Activated CD8-positive, alpha-beta memory T cell treated with anti-CD3 and anti-CD28 coated beads for 36 hours (primary cell): ENCODE measurements around the gene ST3GAL5. TPM values are rescaled to one million over a fixed set of nuclear protein-coding genes. Genes with fewer than 3 reads are reported as not detected.
"Not testable (repeated sequence)": the region's sequence is repeated elsewhere in the genome, so short reads cannot be mapped to it uniquely, and the experiment has no call there.

Experiments
- CTCF ChIA-PET: fragments of 350-600 bp; sonication (Branson Sonifier 250); formaldehyde crosslinking; loops from one replicate; lab custom pipeline; 2021; ENCODE audit warnings: antibody characterized with exemption; lab: Charles Lee
- POLR2A ChIA-PET: fragments of 350-600 bp; sonication (Branson Sonifier 250); formaldehyde crosslinking; loops from one replicate; lab custom pipeline; 2021; ENCODE audit warnings: antibody characterized with exemption; lab: Charles Lee
- total RNA-seq, 2 experiments: library from RNA; stranded (reverse); gene quantifications; one replicate each; pipeline ENCODE4 v1.2.3, GENCODE V29; 2021

Gene ST3GAL5
- total RNA-seq, result 10 to 100 TPM; 11.5 to 11.6 TPM

DNA sequence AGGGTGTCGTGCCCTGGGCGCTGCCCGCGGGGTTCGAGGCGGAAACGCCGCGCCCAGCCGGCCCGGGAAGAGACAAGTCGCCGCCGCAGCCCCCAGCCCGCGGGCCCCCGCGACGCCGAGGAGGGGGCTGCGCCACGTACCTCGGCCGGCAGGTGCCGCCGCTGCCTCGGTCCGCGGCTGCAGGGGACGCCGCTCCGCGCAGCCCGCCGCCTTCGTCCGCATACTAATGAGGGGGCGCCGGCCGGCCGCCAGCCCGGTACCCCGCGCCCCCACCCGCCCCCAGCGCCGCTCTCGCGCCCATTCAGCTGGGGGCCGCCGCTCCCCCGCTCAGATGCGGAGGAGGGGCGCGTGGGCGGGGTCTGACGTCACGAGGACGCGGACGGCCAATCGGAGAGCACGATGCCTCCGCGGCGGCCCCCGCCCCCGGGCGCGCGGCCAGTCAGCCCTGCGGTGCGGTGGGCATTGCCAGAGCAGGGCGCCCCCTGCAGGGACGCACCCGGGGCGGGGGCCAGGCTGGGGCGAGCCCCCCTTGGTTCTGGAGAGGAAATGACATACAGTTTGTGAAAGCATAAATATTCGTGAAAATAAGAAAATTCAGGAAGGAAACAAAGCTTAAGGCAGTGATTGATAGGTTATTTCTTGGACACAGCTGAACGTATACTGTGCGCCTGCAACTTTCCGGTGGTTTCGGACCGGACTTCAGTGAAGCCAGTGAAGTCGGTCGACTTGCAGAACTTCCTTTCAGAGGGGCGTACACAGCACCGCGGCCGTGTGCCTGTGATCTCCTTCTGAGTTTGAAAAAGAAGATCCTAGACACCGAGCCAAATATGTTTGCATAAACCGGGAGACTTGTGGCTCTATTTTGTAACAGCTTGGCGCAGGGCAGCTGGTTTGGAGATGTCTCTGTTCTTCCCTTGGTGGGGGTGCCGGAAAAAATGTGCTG lies at the start of gene ST3GAL5:
TSS of gene ST3GAL5 (minus strand) at position 307 of the 943 bp plus-strand sequence. CDS start at position 222, 85 bp downstream.
- POLR2A ChIA-PET, result interaction anchor here (0.7 to 2.3 kb wide), 7 partner anchors 27 to 148 kb away, joined by 3 to 7 read pairs (median 4); no protein-coding TSS in a partner anchor
- CTCF ChIA-PET, result interaction anchor here (0.5 to 4.0 kb wide), 23 partner anchors 10 to 219 kb away, joined by 3 to 25 read pairs (median 4); no protein-coding TSS in a partner anchor

DNA sequence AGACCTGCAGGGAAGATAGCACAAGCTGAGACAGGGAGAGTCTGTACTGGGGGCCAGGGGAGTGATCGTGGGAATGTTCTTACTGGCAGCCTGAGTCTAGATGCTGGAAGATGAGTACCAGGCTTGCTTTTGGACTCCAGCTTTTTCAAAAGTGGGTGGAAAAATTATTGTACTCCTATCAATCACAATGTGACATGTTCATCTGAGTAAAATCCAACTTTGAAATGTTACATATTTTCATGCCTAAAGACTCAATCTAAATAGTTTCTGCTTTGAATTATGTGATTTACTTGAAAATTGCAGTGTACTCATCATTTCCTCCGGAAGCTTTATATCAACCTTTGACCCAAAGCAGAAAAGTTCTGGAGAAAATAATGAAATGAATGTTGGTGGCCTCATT lies 49.7 kb upstream of the ST3GAL5 start:
- ChIA-PET POLR2A (no interaction called here), CTCF (no interaction called here)

DNA sequence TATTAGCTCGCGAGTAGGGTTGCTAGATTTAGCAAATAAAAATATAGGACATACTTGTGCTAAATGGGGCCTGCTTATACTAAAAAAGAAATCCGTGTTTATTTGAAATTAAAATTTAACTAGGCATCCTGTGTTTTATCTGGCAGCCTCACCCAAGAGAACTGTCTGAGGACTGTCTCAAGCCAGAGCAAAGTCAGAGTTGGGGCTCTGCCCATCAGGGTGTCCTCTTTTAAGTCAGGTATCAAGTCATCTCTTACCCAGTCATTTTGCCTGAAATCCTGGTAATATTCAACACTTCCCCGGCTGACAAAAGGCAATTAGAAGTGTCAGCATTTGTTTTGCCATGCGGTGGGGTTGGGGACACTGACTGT lies 48.3 kb upstream of the ST3GAL5 start:
- ChIA-PET CTCF (no interaction called here), POLR2A (no interaction called here)

DNA sequence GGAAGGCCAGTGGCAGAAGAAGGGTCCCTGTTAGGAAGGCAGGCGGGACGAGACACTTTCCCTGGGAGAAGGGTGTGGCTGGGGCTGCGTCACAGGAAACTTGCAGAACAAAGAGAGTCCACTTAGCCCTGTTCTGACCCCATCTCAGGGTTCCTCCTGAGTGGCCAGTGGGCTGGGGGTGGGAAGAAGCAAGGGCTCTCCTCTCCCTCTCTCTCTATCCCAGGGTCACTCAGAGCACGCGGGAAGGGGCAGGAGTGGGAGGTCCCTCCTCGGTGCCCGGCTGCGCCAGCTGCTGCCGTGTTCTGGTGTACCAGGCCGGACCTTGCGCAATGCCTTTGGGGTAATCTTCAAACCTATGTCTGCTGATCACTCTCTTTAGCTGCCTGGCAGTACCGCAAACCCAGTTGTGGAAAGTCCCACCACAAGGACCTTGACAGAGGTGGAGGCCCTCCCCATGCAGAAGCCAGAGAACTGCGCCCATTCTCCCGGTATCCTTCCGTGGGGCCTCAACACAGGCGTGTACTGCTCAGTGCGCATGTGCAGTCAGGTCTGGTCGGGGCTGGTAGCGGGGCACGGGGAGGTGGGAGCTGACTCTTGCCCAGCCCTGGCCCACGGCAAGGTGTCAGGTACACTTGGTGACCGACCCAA lies 47.8 kb upstream of the ST3GAL5 start:
- POLR2A ChIA-PET, result no interaction called here
- CTCF ChIA-PET, result interaction anchor here (1.3 kb wide), 1 partner anchor 123 kb away, joined by 3 read pairs; no protein-coding TSS in a partner anchor

DNA sequence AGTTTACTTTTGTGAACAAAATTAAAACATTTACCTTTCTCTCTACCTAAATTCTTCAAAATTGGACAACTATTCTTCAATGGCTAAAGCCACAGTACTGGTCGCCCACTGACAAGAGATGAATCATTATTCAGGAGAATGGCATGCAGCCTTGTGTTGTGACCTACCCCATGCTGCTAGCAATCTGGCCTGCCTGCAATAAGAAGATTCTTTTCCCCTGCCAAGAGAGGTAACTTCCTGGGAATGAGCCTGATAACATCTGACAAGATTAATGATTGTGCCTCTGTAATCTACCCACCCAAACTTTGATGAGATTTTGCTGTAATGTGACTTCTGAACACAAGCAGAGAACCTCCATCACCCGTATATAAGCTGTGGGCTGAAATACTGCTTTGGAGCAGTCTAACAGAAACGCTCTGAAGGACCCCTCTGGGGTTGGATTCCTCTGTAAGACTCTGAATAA lies 47.0 kb upstream of the ST3GAL5 start:
- ChIA-PET POLR2A (no interaction called here), CTCF (interaction anchor here (1.3 kb wide), 1 partner anchor 122 kb away, joined by 3 read pairs; no protein-coding TSS in a partner anchor)

DNA sequence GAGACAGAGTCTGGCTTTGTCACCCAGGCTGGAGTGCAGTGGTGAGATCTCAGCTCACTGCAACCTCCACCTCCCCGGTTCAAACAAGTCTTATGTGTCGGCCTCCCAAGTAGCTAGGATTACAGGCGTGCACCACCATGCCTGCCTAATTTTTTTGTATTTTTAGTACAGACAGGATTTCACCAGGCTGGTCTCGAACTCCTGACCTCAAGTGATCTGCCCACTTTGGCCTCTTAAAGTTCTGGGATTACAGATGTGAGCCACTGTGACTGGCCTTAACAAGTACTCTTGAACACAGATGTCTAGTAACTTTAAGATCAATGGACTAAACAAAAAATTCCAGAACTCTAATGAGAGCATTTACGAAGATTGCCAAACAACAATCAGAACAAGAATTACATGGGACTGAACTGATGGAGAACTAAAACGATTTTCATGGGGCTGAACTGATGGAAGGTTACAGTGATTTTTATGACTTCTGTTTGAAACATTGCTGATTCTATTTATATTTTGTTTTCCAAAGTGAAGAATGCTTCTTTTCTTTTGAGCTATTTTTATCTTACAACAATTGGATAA lies 46.5 kb upstream of the ST3GAL5 start:
- CTCF ChIA-PET, result interaction anchor here (1.3 kb wide), 1 partner anchor 122 kb away, joined by 3 read pairs; no protein-coding TSS in a partner anchor
- POLR2A ChIA-PET, result no interaction called here

DNA sequence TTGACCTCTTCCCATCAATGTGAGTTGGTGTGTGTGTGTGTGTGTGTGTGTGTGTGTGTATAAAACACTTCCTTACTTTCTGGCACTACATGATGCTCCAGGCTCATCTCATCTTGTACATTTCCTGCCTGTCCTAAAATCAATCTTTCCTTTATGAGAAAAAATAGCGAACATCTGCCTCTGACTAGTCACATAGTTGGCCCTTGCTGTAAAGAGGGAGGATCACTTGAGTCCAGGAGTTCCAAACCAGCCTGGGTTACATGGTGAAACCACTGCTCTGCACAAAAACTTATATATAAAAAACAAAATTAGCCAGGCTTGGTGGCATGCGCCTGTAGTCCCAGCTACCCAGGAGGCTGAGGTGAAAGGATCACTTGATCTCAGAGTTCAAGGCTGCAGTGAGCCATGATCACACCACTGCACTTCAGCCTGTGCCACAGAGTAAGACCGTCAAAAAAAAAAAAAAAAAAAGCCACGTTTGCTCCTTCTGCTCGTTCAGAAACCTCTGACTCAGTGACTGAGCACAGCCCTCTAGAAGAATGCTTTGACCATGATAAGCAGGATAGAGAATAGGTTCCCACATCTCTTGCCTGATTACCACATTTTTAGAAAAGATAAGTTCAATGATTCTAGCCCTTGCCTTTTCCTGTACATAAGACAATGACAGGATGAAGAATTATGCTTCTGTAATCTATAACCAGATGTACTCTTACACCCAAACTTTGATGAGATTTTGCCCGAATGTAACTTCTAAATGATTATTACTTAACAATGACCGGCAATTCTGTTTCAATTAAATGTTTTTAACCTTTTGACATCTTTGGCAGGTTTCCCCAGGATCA lies 45.2 kb upstream of the ST3GAL5 start:
- ChIA-PET POLR2A (no interaction called here), CTCF (no interaction called here)

DNA sequence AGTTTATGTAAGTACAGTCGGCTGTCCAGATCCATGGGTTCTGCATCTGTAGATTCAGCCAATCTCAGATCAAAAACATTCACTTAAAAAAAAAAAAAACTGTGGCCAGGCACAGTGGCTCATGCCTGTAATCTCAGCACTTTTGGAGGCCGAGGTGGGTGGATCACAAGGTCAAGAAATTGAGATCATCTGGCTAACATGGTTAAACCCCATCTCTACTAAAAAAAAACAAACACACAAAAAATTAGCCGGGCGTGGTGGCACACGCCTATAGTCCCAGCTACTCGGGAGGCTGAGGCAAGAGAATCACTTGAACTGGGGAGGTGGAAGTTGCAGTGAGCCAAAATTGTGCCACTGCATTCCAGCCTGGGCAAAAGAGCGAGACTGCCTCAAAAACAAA lies 42.4 kb upstream of the ST3GAL5 start:
- POLR2A ChIA-PET, CTCF ChIA-PET: not testable (repeated sequence)

DNA sequence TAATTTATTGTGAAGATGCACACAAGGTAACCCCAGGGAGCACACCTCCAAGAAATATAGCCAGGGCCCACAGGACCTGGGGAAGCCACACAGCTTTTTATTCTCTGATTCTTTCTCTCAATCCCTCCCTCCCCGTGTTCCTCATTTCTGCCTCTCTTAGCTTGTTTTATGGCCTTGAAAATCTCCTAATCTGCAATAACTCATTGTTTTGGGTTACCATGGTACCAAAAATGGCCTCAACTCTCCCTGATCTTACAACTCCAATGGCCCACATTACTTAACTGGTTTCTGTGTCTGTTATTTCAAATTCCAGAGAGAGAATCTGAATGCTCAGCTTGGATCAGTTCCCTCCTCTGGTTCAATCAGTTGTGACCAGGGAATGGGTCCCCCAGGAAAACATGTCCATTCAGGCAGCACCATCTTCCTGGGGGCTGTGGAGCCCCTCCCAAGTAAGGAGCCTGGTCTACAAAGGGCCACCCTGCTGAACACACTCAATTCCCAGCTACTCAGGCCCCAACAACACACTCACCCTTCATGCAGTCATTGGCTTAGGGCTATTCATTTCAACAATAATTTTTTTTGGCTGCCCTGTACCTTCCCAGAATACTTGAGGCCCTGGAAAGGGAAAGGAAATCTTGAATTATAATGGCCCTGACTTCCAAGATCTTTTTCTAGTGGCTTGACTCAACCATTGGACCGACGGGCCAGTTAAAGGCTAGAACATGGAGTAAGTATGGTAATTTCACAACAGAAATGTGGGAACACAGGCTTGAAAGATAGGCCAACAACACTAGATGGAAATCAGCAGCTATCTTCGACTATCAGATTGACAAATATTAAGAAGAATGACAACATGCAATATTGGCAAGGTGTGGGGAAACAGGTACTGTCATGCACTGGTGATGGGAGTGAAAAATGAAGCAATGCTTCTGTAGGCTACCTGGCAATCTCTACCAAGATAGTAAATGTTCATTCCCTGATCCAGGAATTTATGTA lies 41.6 kb upstream of the ST3GAL5 start:
- POLR2A ChIA-PET, result no interaction called here
- CTCF ChIA-PET, result no interaction called here

DNA sequence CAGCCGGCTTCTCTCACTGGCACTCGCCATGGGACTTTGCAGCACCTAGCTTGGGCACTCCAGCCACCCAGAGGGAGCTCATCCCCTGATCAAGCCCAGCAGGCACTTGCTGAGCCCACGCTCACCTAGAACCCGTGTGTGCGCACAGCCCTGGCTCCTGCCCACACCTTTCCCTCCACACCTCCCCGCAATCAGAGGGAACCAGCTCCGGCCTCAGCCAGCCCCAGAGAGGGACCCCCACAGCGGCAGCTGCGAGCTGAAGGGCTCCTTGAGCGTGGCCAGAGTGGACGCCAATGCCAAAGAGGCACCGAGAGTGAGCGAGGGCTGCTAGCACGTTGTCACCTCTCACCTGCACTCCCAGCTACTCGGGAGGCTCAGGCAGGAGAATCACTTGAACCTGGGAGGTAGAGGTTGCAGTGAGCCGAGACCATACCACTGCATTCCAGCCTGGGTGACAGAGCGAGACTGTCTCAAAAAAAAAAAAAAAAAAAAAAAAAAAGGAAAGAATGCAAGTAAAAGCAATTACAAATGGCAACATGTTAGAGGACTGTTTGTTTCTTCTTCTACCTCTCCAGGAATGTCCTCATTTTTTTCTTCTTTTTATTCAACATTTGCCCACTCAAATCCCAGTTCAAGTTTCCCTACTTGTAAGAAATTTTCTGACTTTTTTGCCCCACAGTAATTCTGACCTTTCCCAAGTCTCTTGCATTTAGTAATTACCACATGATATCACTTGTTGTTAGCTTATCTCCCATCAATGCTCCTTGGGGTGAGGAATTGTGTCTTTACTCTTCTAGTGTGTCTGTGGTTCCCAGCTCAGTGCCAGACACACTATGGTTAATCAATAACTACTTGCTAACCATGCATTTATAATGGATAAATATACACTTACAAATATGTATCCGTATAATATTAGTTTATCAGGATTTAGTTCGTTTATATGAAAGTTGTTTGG lies 40.6 kb upstream of the ST3GAL5 start:
- POLR2A ChIA-PET, result no interaction called here
- CTCF ChIA-PET, result no interaction called here

DNA sequence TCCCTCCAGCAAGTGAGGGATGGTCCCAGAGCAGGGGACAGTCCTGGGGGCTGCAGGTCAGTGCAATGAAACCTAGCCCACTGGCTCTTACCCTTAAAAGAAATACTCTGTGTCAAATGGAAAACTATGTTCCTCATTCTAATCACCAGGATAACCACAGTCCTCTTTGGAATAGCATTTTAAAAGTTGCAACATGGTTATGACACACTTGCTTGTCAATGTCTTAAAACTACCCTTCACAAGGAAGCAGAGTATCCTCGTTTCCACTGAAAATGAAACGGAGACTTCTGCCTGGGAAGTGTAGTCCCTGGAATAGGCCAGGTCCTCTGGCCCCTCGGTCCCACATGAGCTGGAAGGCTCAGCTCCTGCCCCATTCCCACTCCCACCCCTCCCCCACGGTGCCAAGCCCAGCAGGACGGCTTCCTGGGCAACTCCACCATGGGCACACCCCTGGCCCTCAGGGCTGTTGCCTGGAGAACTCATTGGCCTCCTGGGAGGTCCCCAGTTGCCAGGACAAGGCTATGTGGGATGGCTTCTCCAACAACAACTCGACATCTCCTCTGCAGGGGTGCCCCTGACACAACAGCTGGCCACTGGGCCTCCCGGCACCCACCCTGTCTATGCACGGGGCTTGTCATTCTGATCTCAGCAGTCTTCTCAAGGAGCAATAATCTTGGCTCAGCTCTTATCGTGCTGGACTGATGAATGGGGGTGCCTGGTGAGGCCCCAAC lies 38.3 kb upstream of the ST3GAL5 start:
- ChIA-PET CTCF (no interaction called here), POLR2A (no interaction called here)

DNA sequence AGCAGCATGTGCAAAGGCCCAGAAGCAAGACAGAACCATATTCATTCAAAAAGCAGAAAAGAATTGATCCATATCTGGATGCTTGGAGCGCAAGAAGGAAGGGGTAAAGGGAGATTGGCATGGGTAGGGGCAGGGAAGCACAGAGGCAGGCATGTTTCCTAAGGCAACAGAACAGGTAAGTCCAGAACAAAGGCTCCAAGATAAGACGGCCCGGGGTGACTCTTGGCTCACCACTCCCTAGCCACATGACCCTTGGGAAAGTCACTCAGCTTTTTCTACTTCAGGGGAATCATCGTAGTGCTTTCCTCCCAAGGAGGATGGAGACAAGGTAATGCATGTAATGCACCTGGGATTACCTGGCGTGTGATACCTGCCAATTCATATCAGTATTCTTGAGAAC lies 37.7 kb upstream of the ST3GAL5 start:
- POLR2A ChIA-PET, result no interaction called here
- CTCF ChIA-PET, result interaction anchor here (0.7 kb wide), 1 partner anchor 230 kb away, joined by 3 read pairs; no protein-coding TSS in a partner anchor

DNA sequence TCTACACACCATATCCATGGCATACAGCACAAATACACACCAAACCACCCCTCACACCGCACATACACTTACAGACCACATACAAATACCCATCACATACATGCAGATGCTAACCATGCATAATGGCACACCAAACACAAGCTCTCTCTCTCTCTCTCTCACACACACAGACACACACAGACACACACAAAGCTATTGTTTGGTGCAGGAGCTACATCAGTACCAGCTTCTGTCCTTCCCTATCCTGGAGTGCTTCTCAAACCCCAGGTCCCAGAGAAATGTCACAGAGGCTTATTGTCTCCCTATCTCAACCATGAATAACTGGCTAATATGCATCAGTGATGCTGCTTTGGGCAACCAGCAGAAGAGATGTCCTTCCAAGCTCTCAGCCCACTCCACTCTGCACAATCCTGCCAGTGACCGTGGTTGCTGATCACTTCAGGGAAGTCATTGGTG lies 36.5 kb upstream of the ST3GAL5 start:
- POLR2A ChIA-PET, result no interaction called here

DNA sequence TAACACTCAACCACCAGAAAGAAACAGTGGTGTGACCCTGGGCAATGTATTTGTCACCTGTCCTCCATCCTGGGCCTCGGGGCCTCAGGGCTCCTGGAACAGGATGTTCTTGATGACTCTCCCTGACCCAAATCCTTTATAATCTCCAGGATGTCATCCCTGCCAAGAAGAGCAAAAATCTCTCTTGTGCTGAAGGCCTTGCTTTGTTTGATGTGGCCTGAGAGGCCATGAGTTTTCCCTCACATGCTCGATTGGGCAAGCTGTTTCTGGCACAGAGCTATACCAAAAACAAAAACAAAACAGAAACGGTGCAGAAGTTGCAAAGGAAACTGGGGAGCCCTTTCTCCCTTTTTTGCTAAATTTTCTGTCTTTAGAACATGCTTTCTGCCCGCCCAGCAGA lies 35.7 kb upstream of the ST3GAL5 start:
- ChIA-PET POLR2A (interaction anchor here (0.7 kb wide), 1 partner anchor 70 kb away, joined by 4 read pairs; no protein-coding TSS in a partner anchor), CTCF (no interaction called here)

More for the DNA sequence above, 36.5 kb upstream of the ST3GAL5 start:
- CTCF ChIA-PET, result no interaction called here

DNA sequence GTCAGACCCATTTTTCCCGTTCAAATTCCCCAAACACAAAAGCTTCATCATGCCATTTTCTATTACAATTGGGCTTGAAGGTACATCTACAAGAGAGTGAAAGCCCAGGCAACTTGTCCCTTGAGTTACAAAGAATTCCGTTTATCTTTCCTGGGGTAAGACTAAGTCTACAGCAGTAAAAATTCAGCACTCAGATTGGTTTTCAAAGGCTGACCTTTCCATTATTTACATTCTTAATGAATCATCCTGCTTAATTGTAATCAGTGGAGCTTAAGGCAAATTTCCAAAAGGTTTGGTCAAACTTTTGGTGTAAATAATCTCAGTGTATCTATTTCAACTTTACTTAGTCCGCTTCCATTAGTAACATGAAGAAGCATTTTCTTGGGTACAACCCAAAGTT lies 33.4 kb upstream of the ST3GAL5 start:
- POLR2A ChIA-PET, result no interaction called here
- CTCF ChIA-PET, result interaction anchor here (1.2 kb wide), 1 partner anchor 95 kb away, joined by 3 read pairs; no protein-coding TSS in a partner anchor

DNA sequence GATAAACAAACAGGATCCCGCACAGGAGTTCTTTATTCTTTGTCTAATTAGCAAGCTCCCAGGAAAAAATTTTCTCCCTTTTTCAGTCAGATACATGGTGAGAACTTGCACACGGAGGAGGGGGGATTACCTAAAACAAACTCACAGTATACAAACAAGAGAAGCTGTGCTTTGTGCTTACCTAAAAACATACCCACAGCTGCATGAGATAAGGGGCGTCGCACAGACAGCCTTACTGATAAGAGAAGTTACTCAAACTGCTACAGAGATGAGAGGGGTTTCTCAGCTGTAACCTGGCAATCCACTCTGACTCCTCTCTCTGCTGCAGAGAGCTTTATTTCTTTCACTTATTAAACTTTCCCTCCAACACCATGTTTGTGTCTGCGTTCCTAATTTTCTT lies 32.9 kb upstream of the ST3GAL5 start:
- CTCF ChIA-PET, result interaction anchor here (0.6 to 1.2 kb wide), 2 partner anchors 94 to 120 kb away, joined by 3 read pairs; no protein-coding TSS in a partner anchor
- POLR2A ChIA-PET, result no interaction called here
